Activated T-cell treated with anti-CD3 and anti-CD28 coated beads for 1 hour (primary cell): Measurements from ENCODE around the gene DRD2.

ENCODE experiments used
- DNase-seq: peaks from one replicate; pipeline ENCODE4 v3.0.0-alpha.2; 2020; ENCODE audit warnings: low read depth

DRD2 gene

DNA sequence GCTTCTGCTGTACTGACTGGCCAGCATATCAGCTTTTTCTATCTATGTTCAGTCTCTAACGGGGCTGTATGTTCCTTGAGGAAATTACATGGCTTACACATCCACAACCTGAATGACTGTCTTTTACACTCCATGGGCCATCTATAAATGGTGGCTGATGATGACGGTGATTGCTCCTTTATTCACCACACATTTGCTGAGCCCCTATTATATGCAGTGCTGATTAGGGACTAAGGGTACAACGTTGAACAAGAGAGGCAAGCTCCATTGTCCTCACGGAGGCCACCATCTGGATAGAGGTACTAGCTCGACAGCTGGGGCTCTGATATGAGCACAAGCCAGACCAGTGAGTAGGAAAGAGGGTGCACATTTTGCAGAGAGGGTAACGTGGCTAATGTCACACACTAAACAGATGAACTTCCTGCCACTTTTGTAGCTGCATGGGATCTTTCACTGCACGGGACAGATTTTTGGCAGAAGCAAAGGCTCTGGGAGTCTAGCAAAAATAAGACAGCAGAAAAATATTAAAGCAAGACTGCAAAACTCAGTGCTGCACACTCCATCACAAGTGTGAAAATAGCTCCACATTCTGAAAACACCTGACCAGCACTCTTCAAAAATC is 30.6 kb downstream of the DRD2 start:
- DNase-seq = no peak

DNA sequence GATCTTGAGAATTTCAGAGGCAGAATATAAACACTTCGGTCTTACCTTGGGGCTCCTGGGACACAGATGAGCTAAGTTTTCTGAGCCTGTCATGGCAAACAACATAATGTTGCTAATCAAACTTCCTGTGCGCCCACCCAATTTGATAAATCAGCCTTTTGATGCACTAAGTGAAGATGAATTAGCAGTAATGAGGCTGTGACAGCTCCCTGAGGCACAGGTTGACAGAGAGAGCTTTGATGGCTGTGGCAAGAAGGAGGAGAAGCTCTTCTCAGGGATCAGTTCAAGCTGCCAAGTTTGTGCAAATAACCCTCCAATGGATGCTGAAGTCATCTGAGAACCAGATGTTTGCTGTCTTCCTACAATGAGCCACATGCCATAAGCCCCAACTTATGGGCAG is 34.4 kb downstream of the DRD2 start:
- DNase-seq = no peak

DNA sequence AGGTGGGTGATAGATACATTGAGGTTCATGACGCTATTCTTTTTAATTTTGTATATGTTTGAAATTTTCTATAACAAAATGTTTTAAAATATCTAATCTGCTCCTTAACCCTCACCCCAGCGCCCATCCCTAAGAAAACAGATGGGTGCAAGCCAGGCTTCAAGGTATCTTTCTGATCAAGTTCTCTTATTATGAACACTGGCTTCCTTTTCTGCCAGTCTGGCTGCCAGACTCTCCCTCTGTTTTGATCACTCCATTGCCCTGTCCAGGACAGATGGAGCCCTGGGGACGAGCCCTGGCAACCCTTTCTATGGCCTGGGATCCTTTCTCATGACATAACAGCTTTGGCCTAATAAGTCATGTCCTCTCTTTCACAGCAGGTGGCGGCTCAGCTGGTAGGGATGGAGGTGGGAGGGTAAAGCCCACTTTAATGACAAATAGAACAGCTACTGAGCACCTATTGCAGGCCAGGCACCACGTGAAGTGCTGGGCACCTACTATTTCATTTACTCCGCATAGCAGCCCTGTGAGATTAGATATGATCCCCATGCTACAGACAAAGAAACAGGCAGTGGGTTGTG is 38.4 kb downstream of the DRD2 start:
- no peak for DNase-seq

DNA sequence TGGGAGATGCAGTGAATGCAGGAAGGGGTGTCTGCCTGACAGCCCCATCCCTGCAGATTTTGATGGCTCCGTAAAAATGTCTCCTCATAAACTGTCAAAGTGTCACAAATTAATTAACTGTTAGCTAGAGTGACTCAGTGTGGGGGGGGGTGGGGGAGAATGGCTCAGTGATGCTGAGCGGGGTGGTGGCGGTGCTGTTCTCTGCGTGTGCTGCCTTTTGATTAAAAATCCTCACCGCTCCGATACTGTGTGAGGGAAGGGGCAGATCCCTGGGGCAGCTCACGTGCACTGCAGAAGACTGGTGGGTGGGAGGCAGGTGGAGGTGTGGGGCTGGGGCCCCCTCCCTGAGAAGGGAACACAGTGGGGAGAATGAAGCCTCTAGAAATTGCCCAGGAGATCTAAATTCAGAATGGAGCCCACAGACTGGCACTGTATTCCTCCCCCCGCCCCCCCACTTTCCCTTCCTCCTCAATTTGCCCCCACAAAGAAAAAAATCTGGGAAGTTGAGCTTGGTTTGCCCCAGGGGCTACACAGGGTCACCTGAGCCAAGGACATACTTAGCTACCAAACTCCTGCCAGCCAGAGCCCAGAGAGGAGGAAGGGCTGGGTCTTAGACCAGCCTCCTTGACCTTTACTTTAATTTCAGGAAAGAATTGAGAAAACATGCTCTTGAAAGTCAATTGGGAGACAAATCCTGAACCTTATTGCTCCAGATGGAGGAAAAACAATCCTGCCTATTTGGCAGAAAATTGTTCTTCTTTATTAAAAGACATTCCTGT is 39.8 kb downstream of the DRD2 start:
- no peak for DNase-seq

DNA sequence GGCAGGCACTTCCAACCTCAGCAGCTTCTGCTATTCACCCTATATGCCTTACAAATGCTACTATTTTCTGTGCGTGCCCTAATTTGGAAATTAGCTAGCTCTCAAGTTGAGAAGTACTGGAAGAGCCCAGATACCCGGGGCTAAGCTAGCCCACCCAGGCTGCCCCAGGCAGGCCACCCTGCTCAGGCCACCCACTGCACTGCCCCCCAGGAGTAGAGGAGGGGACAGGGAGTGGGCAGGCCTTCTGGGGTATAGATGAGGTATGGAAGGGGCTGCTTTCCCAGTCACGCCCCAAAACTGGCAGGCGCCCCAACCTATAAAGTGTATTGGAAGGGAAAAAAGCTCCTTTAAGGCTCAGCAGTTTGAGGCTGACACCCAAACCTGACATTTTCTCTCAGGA is 43.5 kb downstream of the DRD2 start:
- no peak for DNase-seq

DNA sequence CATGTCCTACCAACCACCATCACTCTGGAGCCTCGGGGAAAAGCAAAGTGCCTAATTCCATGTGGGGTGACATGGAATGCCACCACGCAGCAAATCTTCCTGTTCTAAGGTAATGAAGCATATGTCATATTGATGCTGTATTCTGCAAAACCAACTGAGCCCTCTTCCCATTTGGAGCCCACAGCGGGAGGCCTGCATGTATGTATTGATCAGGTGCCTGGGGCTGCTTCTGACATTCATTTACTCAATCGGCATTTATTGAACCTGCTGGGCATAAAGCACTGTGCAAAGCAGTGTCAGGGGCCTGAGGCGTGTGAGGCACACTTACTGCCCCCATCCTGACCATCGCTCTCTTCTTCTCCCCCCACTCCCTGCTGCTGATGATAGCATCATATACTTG is 48.5 kb downstream of the DRD2 start:
- DNase-seq = no peak

DNA sequence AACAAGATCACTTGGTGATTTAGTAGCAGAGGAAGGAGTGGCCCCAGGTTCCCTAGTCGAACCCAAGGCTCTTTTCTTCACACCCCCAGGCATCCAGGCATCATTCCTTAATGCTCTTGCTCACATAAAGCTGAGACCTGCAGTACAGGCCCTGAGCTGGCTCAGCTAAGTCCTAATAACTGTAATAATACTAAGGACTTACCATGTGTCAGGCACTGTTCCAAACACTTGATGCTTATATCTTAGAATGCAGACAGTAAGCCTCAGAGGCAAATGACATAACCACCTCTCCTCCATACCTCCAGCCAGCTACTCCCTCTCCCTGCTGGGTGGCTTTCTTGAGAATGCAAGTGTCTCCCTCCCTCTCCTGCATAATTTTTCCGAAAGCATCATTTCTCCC is 54.4 kb downstream of the DRD2 start:
- DNase-seq = no peak

DNA sequence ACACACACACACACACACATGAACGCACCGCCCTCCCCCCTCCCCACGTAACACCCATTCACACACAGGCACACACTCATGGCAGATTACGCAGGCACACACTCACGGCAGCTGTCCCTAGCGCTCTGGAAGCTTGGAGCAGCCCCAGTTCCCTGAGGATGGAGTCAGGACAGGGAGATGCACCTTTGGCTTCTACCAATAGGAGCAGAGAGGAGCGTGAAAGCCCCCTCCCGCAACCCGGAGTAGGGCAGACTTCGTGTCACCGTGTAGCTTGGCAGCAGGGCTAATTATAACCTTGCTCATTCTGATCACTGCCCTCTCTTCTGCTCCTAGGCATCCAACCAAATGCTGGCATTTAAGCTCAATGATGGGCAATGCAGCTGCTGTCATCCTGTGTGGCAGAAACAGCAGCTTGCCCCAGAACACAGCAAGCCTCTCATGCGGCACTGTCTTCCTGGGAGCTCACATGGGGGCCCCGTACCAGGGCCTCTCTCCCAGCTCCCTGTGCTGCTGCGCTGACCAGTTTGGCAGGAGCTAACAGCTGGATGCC is 55.7 kb downstream of the DRD2 start:
- no peak for DNase-seq

DNA sequence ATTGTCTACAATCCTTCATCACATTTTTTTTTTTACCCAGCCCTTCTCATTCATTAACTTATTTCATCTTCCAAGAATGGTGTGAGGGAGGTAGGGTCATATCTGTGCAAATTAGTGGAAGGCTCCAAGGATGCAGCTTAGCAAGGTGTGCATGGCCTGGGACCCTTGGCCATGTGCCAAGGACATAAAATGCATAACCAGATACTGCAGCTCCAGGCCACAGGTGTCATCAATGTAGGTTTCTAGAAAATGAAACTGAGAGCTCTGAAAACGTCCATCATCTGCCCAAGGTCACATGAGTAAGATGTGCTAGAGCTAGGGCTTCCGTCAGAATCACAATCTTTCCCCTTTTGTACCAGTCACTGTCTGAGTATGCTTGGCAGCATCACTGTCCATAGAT is 57.8 kb downstream of the DRD2 start:
- DNase-seq = no peak

DNA sequence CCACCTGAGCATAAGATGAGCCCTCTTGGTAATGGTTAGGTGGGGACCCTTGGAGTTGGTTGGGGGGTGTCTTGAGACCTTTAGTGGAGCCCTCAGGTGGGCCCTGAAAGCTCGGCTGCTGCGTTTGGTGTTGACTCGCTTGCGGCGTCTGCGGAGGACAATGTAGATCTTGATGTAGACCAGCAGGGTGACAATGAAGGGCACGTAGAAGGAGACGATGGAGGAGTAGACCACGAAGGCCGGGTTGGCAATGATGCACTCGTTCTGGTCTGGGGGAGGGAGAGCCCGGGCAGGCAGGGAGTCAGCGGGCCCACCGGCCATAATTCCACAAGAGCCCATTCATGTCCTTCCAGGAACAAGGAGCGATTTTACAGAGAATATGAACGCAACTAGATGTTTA is 59.9 kb downstream of the DRD2 start:
- DNase-seq = no peak

DNA sequence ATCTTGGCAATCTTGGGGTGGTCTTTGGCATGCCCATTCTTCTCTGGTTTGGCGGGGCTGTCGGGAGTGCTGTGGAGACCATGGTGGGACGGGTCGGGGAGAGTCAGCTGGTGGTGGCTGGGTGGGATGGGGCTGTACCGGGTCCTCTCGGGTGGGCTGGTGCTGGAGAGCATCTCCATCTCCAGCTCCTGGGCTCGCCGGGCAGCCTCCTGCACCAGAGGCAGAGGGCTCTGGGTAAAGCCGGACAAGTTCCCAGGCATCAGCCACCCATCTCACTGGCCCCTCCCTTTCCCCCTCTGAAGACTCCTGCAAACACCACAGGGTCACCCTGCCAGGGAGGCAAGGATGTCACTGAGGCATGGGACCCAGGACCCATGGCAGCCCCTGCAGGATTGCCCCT is 62.5 kb downstream of the DRD2 start:
- DNase-seq = no peak

DNA sequence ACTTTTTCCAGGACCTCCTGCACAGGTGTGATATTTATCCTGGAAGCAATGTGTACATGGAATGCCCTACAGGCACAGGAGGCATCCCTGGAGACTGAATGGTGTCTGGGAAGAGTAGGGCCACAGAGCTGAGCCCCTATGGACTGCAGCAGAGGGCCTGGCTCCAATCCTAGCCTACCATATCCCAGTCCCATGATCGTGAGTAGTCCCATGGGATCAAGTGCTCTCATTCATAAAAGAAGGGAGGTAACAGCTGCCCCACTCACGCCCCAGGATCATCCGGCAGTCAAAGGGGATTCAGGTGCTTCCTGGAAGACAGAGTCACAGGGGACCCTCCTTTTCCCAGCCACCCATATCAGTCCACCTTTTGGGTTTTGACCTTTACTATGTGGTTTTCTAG is 63.7 kb downstream of the DRD2 start:
- DNase-seq = no peak

DNA sequence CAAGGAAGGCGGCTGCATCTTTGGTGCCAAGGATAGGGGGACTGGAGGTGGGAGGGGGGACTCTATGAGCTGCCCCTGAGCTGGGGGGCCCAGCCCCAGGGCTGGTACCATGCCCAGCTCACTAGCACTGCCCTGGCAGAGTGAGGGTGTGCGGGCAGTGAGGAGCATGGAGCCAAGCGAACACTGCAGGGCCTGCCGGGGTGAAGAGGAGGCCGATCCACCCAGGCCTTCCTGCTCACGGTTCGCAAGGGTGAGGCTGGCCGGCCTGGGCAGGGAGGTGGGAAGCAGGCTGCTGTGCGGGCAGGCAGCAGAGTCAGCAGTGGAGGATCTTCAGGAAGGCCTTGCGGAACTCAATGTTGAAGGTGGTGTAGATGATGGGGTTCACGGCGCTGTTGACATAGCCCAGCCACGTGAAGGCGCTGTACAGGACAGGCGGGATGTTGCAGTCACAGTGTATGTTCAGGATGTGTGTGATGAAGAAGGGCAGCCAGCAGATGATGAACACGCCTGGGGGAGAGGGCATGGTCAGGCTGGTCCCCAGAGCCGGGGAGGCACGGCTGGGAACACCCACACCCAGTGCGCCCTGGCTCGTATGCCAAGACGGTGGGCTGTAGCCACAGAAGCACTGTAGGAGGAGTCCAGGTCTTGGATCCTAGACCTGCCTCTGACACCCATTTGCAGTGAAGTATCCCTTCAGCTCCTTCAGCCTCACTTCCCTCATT is 64.6 kb downstream of the DRD2 start:
- no peak for DNase-seq

DNA sequence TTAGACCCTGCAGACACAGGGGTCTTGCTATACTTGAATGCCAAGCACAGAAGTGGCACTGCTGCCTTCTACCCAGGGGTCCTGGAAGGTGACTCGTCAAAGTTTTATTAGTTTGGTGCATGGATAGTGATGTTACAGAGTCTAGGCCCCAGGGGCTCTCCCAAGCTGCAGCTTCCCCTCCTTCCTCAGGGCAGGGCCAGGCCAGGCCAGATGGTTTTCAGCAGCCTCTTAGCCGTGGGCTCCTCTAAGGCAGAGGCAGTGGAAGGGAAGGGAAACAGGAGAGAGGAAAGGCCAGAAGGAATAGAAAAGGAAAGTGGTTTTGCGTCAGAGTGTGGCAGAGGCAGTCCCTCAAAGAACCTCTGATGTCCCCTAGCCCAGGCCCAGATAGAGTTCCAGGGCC is 65.7 kb downstream of the DRD2 start:
- DNase-seq = no peak

DNA sequence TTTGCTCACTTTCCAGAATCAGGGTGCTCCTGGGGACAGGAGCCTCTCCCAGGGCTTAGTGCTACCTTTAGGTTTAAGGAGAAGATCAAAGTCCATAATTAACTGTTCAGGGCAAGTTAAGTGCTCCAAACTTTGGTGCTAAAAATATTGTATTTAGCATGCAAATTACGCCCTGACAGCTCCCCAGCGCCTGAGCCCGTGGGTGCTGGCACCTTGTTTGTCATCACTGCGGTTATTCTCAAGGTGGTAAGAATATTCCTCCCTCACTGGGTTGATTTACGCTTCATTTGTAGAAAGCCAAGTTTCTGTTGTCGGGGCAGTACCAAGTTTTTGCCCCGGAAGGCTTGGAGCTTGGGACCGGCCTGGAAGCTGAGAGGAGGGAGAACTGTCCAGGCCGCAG is 66.3 kb downstream of the DRD2 start:
- DNase-seq = no peak

DNA sequence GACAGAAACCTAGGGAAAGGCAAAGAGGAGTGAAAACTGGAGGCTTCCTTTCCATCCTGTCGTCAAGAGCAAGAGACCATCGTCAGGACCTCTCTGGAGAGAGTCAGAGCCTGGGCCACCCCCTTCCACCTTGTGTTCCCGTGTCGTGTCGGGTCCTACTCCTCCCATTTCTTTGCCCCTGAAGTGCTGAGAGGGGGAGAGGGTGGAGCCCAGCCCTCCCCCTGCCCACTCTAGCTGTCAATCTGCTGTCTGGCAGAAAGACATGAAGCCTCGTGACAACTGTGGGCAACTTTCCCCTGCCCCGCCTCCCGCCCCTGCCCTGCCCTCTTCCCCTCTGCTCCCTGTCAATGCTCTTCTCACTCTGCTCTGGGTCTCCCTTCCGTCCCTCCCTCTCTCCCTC is 67.0 kb downstream of the DRD2 start:
- no peak for DNase-seq

DNA sequence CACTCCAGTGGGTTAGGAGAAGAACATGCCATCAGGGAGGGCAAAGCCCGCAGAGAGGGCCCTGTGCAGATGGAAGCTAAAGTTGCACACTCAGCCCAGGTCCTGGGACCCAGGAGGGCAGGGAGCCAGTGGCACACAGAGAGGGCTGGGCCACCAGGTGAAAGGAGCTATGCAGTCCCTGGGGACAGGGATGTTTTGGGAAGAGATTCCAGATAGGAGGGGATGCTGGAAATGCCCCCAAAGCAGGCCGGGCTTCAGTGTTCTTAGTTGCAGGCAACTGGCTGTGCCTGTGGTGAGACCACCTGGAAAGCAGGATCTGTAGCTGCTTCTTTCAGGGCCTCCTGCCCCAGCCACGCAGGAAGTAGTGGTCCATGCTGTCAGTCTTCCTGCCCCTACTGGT is 68.0 kb downstream of the DRD2 start:
- no peak for DNase-seq

DNA sequence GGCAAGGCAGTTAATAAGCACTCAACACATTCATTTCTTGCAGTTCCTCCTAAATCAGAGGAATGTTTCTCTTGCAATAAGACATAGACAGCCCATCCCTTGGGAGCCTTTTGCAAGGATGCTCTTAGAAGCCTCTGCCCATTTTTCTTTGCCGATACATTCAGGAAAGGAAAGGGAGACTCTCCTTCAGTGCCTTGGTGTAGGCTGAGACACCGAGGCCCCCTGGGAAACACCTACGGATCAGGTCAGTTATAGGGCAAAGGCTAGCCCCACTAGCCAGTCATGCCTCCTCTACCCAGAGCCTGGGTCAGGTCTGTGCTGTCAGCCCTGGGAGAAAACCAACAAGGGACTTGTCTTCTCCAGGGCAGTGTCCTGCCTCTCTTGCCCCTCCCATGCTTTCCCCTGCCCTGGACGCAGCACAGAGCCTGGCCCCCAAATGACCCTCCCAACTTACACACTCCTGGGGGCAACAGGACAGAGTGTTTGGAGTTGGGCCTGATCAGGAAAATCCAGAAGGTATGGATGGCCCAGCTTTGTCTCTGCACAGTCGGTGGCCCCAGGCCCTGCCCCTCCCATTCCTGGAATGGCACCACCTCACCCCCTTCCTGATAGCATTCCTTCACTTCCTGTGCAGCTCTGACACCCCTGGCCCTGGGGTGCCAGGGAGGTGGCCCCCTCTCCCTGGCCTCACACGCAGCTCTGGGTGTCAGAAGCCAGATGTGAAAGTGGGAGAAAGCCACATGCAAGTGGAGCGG is 69.3 kb downstream of the DRD2 start:
- no peak for DNase-seq

DNA sequence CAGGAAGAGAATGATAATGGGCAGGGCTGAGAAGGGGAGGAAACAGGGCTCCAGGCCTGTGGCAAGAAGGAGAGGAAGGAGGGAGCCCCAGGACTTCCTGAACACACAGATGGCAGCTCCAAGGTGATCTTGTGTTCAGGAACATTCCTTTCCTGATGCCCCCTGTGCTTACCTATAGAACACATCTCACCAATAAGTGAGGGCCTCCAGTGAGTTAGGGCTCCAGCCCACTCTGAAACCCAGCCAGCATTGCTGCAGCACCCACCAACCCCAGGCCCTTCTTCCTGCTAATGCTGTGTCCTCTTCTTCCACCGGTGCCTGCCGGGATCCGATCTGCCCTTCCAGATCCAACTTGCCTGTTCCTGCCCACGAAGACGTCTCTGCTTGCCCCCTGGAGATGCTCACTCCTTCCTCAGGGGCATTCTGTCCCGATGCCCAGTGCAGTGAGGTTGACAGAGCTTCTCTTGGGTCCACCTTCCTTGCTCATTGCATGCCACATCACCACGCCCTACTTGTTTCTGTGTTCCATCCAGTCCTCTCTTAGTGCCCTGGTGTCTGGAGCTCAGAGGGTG is 70.3 kb downstream of the DRD2 start:
- no peak for DNase-seq

DNA sequence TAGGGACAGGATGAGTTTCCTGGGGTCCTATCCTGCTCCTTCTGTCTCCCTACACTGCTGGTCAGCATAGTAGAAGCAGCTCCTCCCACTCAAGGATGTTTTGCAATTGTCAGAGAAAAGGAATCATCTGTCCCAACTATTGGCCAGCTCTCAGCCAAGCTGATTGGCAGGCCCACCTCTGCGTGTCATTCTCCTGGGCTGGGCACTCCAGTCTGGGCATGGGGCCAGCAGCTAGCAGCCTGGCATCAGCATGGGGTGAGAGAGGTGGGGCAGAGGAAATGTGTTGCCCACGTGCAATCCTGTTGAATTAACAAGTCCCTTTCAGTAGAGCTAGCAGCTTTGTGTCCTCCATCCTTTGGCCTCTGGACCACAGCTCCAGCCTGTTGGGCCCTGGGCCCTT is 73.5 kb downstream of the DRD2 start:
- DNase-seq = no peak

DNA sequence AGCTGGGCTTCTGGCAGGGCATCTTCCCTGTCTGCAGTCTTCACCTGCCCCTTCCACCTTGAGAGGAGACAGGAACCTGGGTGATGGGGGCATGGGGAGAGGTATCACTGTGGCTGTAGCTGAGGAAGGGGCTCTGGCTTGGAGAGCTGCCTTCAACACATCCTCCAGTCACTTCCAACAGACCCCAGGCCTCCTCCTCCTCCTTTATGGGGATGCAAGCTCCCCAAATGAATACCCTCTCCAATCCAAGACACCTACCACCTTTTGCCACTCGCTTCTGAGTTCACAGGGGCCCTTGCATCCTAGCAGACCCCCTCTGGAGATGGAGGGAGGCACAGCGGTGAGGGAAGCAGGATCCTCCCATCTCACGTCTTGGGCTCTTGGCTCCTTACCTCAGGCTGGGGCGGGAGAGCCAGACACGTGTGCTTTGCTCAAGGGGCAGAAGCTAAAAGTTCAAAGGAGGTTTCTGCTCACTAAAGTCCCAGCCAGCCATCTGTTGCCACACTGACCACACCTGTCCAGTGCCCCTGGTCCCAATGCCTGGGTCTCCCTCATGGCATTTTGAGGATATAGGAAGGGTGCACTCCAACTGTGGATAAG is 74.5 kb downstream of the DRD2 start:
- no peak for DNase-seq
